ENCODE measurements around the gene AUTS2.

- TF ChIP-seq POLR2AphosphoS5 (IDR thresholded peaks at IDR 0.05; ENCODE audit: low read length) (no peak), CBFB (IDR thresholded peaks at IDR 0.05; ENCODE audit: low read depth) (no peak), RAD21 (IDR thresholded peaks at IDR 0.05; ENCODE audit: insufficient read depth, low read depth, low read length) (no peak), RCOR1 (conservative IDR thresholded peaks at IDR 0.05; ENCODE audit: low read depth, low read length) (no peak), MXI1 (IDR thresholded peaks at IDR 0.05; ENCODE audit: low read depth, low read length) (no peak)
- TF ChIP-seq, protein P1, sequence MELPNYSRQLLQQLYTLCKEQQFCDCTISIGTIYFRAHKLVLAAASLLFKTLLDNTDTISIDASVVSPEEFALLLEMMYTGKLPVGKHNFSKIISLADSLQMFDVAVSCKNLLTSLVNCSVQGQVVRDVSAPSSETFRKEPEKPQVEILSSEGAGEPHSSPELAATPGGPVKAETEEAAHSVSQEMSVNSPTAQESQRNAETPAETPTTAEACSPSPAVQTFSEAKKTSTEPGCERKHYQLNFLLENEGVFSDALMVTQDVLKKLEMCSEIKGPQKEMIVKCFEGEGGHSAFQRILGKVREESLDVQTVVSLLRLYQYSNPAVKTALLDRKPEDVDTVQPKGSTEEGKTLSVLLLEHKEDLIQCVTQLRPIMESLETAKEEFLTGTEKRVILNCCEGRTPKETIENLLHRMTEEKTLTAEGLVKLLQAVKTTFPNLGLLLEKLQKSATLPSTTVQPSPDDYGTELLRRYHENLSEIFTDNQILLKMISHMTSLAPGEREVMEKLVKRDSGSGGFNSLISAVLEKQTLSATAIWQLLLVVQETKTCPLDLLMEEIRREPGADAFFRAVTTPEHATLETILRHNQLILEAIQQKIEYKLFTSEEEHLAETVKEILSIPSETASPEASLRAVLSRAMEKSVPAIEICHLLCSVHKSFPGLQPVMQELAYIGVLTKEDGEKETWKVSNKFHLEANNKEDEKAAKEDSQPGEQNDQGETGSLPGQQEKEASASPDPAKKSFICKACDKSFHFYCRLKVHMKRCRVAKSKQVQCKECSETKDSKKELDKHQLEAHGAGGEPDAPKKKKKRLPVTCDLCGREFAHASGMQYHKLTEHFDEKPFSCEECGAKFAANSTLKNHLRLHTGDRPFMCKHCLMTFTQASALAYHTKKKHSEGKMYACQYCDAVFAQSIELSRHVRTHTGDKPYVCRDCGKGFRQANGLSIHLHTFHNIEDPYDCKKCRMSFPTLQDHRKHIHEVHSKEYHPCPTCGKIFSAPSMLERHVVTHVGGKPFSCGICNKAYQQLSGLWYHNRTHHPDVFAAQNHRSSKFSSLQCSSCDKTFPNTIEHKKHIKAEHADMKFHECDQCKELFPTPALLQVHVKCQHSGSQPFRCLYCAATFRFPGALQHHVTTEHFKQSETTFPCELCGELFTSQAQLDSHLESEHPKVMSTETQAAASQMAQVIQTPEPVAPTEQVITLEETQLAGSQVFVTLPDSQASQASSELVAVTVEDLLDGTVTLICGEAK (IDR thresholded peaks at IDR 0.05; ENCODE audit: borderline replicate concordance), result no peak
Measured at GRCh38 chr7:69599286-69599954, 1.1 kb downstream of the AUTS2 start.

Measured in GM12878 (cell line).